SH-SY5Y (cell line): Measurements from ENCODE around the gene TBPL2.

ENCODE experiments used
- GATA2 ChIP-seq: IDR thresholded peaks from 2 replicates; pipeline ENCODE4 v1.6.1; 2011; ENCODE audit warnings: mild to moderate bottlenecking, low read depth, low read length
- GATA3 ChIP-seq: IDR thresholded peaks from 2 replicates; pipeline ENCODE4 v1.6.1; 2011; ENCODE audit warnings: low read depth, mild to moderate bottlenecking, low read length, moderate library complexity

TBPL2 gene

GRCh38 chr14:55389330-55389729 is 51.1 kb downstream of the TBPL2 start:
- no peak for TF ChIP-seq GATA3
- TF ChIP-seq GATA2 = no peak

GRCh38 chr14:55388160-55388559 is 52.3 kb downstream of the TBPL2 start:
- no peak for TF ChIP-seq GATA2
- TF ChIP-seq GATA3 = no peak

- TF ChIP-seq GATA2 (no peak), GATA3 (no peak)
Measured at GRCh38 chr14:55387121-55387520, 53.3 kb downstream of the TBPL2 start.

- TF ChIP-seq GATA2 = no peak
- TF ChIP-seq GATA3 = no peak
Measured at GRCh38 chr14:55386037-55386808, 54.2 kb downstream of the TBPL2 start.

GRCh38 chr14:55384536-55384935 is 55.9 kb downstream of the TBPL2 start:
- TF ChIP-seq GATA2 (no peak), GATA3 (no peak)

GRCh38 chr14:55383541-55384140 is 56.8 kb downstream of the TBPL2 start:
- TF ChIP-seq GATA2 (no peak), GATA3 (no peak)

- TF ChIP-seq GATA3 = no peak
- no peak for TF ChIP-seq GATA2
Measured at GRCh38 chr14:55382483-55382882, 57.9 kb downstream of the TBPL2 start.

GRCh38 chr14:55381561-55381960 is 58.9 kb downstream of the TBPL2 start:
- TF ChIP-seq GATA3 = no peak
- no peak for TF ChIP-seq GATA2

- TF ChIP-seq GATA2 = no peak
- TF ChIP-seq GATA3 = no peak
Measured at GRCh38 chr14:55381040-55381439, 59.4 kb downstream of the TBPL2 start.

GRCh38 chr14:55377236-55377635 is 63.2 kb downstream of the TBPL2 start:
- no peak for TF ChIP-seq GATA2

GRCh38 chr14:55374771-55375170 is 65.6 kb downstream of the TBPL2 start:
- no peak for TF ChIP-seq GATA3
- TF ChIP-seq GATA2 = no peak

GRCh38 chr14:55373784-55374705 is 66.4 kb downstream of the TBPL2 start:
- TF ChIP-seq GATA2 (no peak), GATA3 (no peak)

- TF ChIP-seq GATA3 (no peak), GATA2 (no peak)
Measured at GRCh38 chr14:55372825-55373224, 67.6 kb downstream of the TBPL2 start.

GRCh38 chr14:55372423-55372822 is 68.0 kb downstream of the TBPL2 start:
- TF ChIP-seq GATA3 = no peak
- no peak for TF ChIP-seq GATA2
